HG03060 (cell line): Measurements from ENCODE around the gene PYGO1.
"Not testable (repeated sequence)": the region's sequence is repeated elsewhere in the genome, so short reads cannot be mapped to it uniquely, and the experiment has no call there.

ENCODE experiments used
- ATAC-seq: cut with Tn5 transposase; IDR thresholded peaks from one replicate; pipeline ENCODE4 v1.9.1; 2021; ENCODE audit warnings: low read depth, moderate number of reproducible peaks; ENCODE audit not compliant: unreplicated experiment

Gene PYGO1

GRCh38 chr15:55513621-55514413, 74.3 kb downstream of the PYGO1 start:
- not testable (repeated sequence) for ATAC-seq

- ATAC-seq = no peak
These were observed 75.0 kb downstream of the PYGO1 start for GRCh38 chr15:55513152-55513551.

- no peak for ATAC-seq
These were observed 80.6 kb downstream of the PYGO1 start for GRCh38 chr15:55507567-55507966.

- not testable (repeated sequence) for ATAC-seq
These were observed 82.7 kb downstream of the PYGO1 start for GRCh38 chr15:55505407-55505806.

GRCh38 chr15:55499151-55499550, 89.0 kb downstream of the PYGO1 start:
- no peak for ATAC-seq

- ATAC-seq = peak; percentile 86
These were observed 89.8 kb downstream of the PYGO1 start for GRCh38 chr15:55498109-55498938.

- no peak for ATAC-seq
These were observed 91.4 kb downstream of the PYGO1 start for GRCh38 chr15:55496716-55497115.

- no peak for ATAC-seq
These were observed 93.2 kb downstream of the PYGO1 start for GRCh38 chr15:55494931-55495330.

GRCh38 chr15:55488952-55489600, 99.1 kb downstream of the PYGO1 start:
- ATAC-seq = not testable (repeated sequence)
